Measurements from ENCODE around the gene TIFAB. TPM values are rescaled to one million over a fixed set of nuclear protein-coding genes. Genes with fewer than 3 reads are reported as not detected.

The TIFAB gene
- total RNA-seq, 4 donors from 2014 or later: 0.08 TPM; not detected in 3

GRCh38 chr5:135423846-135424168 is 28.3 kb downstream of the TIFAB start:
- no peak for DNase-seq (ENCODE audit: low spot score in 2 of 2)
- no peaks in the 10 kb centered on the region for H3K4me1 ChIP-seq
- H3K9me3 ChIP-seq: peaks cover 5% of the 10 kb centered on the region
- H3K4me3 ChIP-seq: no peak overlapping the region
- TF ChIP-seq CTCF (IDR thresholded peaks at IDR 0.05) (no peak), POLR2A (IDR thresholded peaks at IDR 0.05) (no peak), EP300 (IDR thresholded peaks at IDR 0.05) (no peak), POLR2AphosphoS5 (IDR thresholded peaks at IDR 0.05) (no peak)
- WGBS: 85% methylated on average over 1 of the region's 1 CpG
- H3K27me3 ChIP-seq: no peaks in the 10 kb centered on the region
- H3K36me3 ChIP-seq: no peaks in the 10 kb centered on the region
- no peak overlapping the region for H3K27ac ChIP-seq

GRCh38 chr5:135423146-135423845 is 28.9 kb downstream of the TIFAB start:
- Histone ChIP-seq H3K27ac (no peak overlapping the region), H3K4me1 (no peaks in the 10 kb centered on the region), H3K36me3 (no peaks in the 10 kb centered on the region), H3K4me3 (no peak overlapping the region), H3K9me3 (peaks cover under 1% of the 10 kb centered on the region), H3K27me3 (no peaks in the 10 kb centered on the region)
- TF ChIP-seq CTCF (IDR thresholded peaks at IDR 0.05) (no peak), POLR2A (IDR thresholded peaks at IDR 0.05) (no peak), EP300 (IDR thresholded peaks at IDR 0.05) (no peak), POLR2AphosphoS5 (IDR thresholded peaks at IDR 0.05) (no peak)
- WGBS: 66% methylated on average over 7 of the region's 7 CpGs
- no peak for DNase-seq (ENCODE audit: low spot score in 2 of 2)

GRCh38 chr5:135422419-135422818 is 29.7 kb downstream of the TIFAB start:
- TF ChIP-seq CTCF (IDR thresholded peaks at IDR 0.05): no peak
- TF ChIP-seq POLR2A (IDR thresholded peaks at IDR 0.05): no peak
- TF ChIP-seq EP300 (IDR thresholded peaks at IDR 0.05): no peak
- no peak for TF ChIP-seq POLR2AphosphoS5 (IDR thresholded peaks at IDR 0.05)
- H3K4me1 ChIP-seq: no peaks in the 10 kb centered on the region
- no peak for DNase-seq (ENCODE audit: low spot score in 2 of 2)
- no peaks in the 10 kb centered on the region for H3K36me3 ChIP-seq
- no peak overlapping the region for H3K4me3 ChIP-seq
- H3K27me3 ChIP-seq: peaks cover 5% of the 10 kb centered on the region
- no peak overlapping the region for H3K27ac ChIP-seq
- H3K9me3 ChIP-seq: no peaks in the 10 kb centered on the region

GRCh38 chr5:135417083-135417482 is 35.1 kb downstream of the TIFAB start:
- no peak for TF ChIP-seq EP300 (IDR thresholded peaks at IDR 0.05)
- no peak for TF ChIP-seq POLR2AphosphoS5 (IDR thresholded peaks at IDR 0.05)
- no peak for TF ChIP-seq CTCF (IDR thresholded peaks at IDR 0.05)
- H3K4me3 ChIP-seq: no peak overlapping the region
- peaks cover 9% of the 10 kb centered on the region for H3K27me3 ChIP-seq
- no peak for DNase-seq (ENCODE audit: low spot score in 2 of 2)
- H3K36me3 ChIP-seq: no peaks in the 10 kb centered on the region
- no peaks in the 10 kb centered on the region for H3K4me1 ChIP-seq
- no peaks in the 10 kb centered on the region for H3K9me3 ChIP-seq
- no peak overlapping the region for H3K27ac ChIP-seq

GRCh38 chr5:135405082-135405481 is 47.1 kb downstream of the TIFAB start:
- WGBS: 91% methylated on average over 2 of the region's 2 CpGs
- no peak for TF ChIP-seq EP300 (IDR thresholded peaks at IDR 0.05)
- no peak for TF ChIP-seq POLR2AphosphoS5 (IDR thresholded peaks at IDR 0.05)
- no peak for TF ChIP-seq POLR2A (IDR thresholded peaks at IDR 0.05)
- no peak for TF ChIP-seq CTCF (IDR thresholded peaks at IDR 0.05)
- H3K4me3 ChIP-seq: no peak overlapping the region
- H3K9me3 ChIP-seq: no peaks in the 10 kb centered on the region
- H3K27me3 ChIP-seq: no peaks in the 10 kb centered on the region
- H3K36me3 ChIP-seq: no peaks in the 10 kb centered on the region
- peaks cover under 1% of the 10 kb centered on the region for H3K4me1 ChIP-seq
- no peak overlapping the region for H3K27ac ChIP-seq
- no peak for DNase-seq (ENCODE audit: low spot score in 2 of 2)

Measured in suprapubic skin (tissue), 4 donors.